Lower lobe of right lung (tissue), 2 donors: ENCODE measurements around the gene COIL. TPM values are rescaled to one million over a fixed set of nuclear protein-coding genes. Genes with fewer than 3 reads are reported as not detected.
A peak's percentile ranks its signal among the peaks of the same experiment; 100 is the strongest.

Source experiments
- ATAC-seq, 2 donors: fragments of 200-7000 bp; cut with Tn5 transposase; one replicate each; pipeline ENCODE4 v1.9.1; 2020 to 2022; ENCODE audit warnings: mild to moderate bottlenecking in 2 of 2, moderate library complexity in 2 of 2
- DNase-seq: peaks from one replicate; pipeline ENCODE4 v3.0.0-alpha.2; 2020
- H3K27ac ChIP-seq: fragments of 200-600 bp; one replicate; pipeline ENCODE4 v1.8.0; 2022
- H3K27me3 ChIP-seq: fragments of 200-600 bp; one replicate; pipeline ENCODE4 v1.8.0; 2022; ENCODE audit warnings: low read depth
- H3K36me3 ChIP-seq: fragments of 200-600 bp; one replicate; pipeline ENCODE4 v1.8.0; 2022; ENCODE audit warnings: mild to moderate bottlenecking
- H3K4me1 ChIP-seq: fragments of 200-600 bp; one replicate; pipeline ENCODE4 v1.8.0; 2022
- H3K4me3 ChIP-seq: fragments of 200-600 bp; one replicate; pipeline ENCODE4 v1.8.0; 2022; ENCODE audit warnings: mild to moderate bottlenecking
- H3K9me3 ChIP-seq: fragments of 200-600 bp; one replicate; pipeline ENCODE4 v1.8.0; 2022
- CTCF ChIP-seq: fragments of 200-600 bp; IDR thresholded peaks from one replicate; pipeline ENCODE4 v1.8.0; 2022; ENCODE audit warnings: antibody characterized with exemption, mild to moderate bottlenecking
- intact Hi-C: fragments of 100-400 bp; cut with DNase I; formaldehyde crosslinking; loops from one replicate; pipeline ENCODE4 v1.11.0; 2022
- long read RNA-seq: library from polyadenylated mRNA; unstranded; transcript quantifications from one replicate; pipeline ENCODE4 v2.0.0, GENCODE V29; 2021
- total RNA-seq: library from RNA; stranded (reverse); fragmentation: NEBNext Ultra II Directional; extraction: Animal tissue kit (Norgen Biotek cat#: 25700); gene quantifications from one replicate; pipeline ENCODE4 v1.2.1, GENCODE V29; 2021
- donor health status: DM: no; HTN: yes; CAD: no; lungs with severe emphysema.

COIL gene
- total RNA-seq: 12.4 TPM
- long read RNA-seq, transcript COIL-201 (7 exons, 2,650 nt): major isoform, 15 of 27 reads
- long read RNA-seq, partial matches to known transcripts: 8 of 27 reads
- long read RNA-seq, other reads (novel, unspliced or antisense): 4 of 27 reads

- peaks cover 6% of the 10 kb centered on the region for H3K36me3 ChIP-seq
- H3K27me3 ChIP-seq: no peaks in the 10 kb centered on the region
- intact Hi-C loops: no loop called here
- no peaks in the 10 kb centered on the region for H3K9me3 ChIP-seq
- peak within 1 kb of the TSS; percentile 72 for H3K4me3 ChIP-seq
- peak within 1 kb of the TSS; percentile 84 for H3K27ac ChIP-seq
- TF ChIP-seq CTCF: peak; percentile 100
- peaks cover 18% of the 10 kb centered on the region for H3K4me1 ChIP-seq
- ATAC-seq (peak; percentile 99 to 100), DNase-seq (peak; percentile 95)
These were observed at the start of gene COIL for GRCh38 chr17:56960596-56961538. COIL (minus strand) TSS chr17:56961050; CDS start chr17:56961019, 31 bp downstream.

GRCh38 chr17:57010487-57010886 is 49.6 kb upstream of the COIL start:
- TF ChIP-seq CTCF: no peak
- Histone ChIP-seq H3K4me1 (peaks cover 9% of the 10 kb centered on the region), H3K27ac (no peak overlapping the region), H3K36me3 (peaks cover 14% of the 10 kb centered on the region), H3K27me3 (no peaks in the 10 kb centered on the region), H3K9me3 (no peaks in the 10 kb centered on the region), H3K4me3 (no peak overlapping the region)
- ATAC-seq (no peak), DNase-seq (no peak)
- intact Hi-C loops: no loop called here

- Histone ChIP-seq H3K36me3 (peaks cover 17% of the 10 kb centered on the region), H3K4me3 (no peak overlapping the region), H3K9me3 (no peaks in the 10 kb centered on the region), H3K27me3 (no peaks in the 10 kb centered on the region), H3K4me1 (peaks cover 9% of the 10 kb centered on the region), H3K27ac (no peak overlapping the region)
- DNase-seq: peak; percentile 52
- intact Hi-C loops: no loop called here
- TF ChIP-seq CTCF: peak; percentile 71
- peak; percentile 78 to 91 for ATAC-seq
These were observed 49.0 kb upstream of the COIL start for GRCh38 chr17:57009737-57010445.

- Histone ChIP-seq H3K27ac (no peak overlapping the region), H3K36me3 (peaks cover 17% of the 10 kb centered on the region), H3K4me3 (no peak overlapping the region), H3K27me3 (no peaks in the 10 kb centered on the region), H3K4me1 (peaks cover 9% of the 10 kb centered on the region), H3K9me3 (no peaks in the 10 kb centered on the region)
- no peak for TF ChIP-seq CTCF
- ATAC-seq (no peak), DNase-seq (no peak)
- intact Hi-C loops: no loop called here
These were observed 48.1 kb upstream of the COIL start for GRCh38 chr17:57008958-57009357.

- peaks cover 9% of the 10 kb centered on the region for H3K4me1 ChIP-seq
- peaks cover 45% of the 10 kb centered on the region for H3K36me3 ChIP-seq
- TF ChIP-seq CTCF: no peak
- no peak overlapping the region for H3K4me3 ChIP-seq
- intact Hi-C loops: no loop called here
- no peak for DNase-seq
- H3K9me3 ChIP-seq: no peaks in the 10 kb centered on the region
- no peak for ATAC-seq
- H3K27ac ChIP-seq: no peak overlapping the region
- no peaks in the 10 kb centered on the region for H3K27me3 ChIP-seq
These were observed 45.2 kb upstream of the COIL start for GRCh38 chr17:57006040-57006439.
